ENCODE data around the gene GPR142.

The GPR142 gene

GRCh38 chr17:74354561-74354960 lies 12.7 kb upstream of the GPR142 start:
- no peaks in the 10 kb centered on the region for H3K4me1 ChIP-seq (ENCODE audit: control insufficient read depth, insufficient read depth, low read length)
- H3K27ac ChIP-seq (ENCODE audit: extremely low read depth, low read depth, low read length) = no peak overlapping the region
- no peaks in the 10 kb centered on the region for H3K36me3 ChIP-seq (ENCODE audit: control insufficient read depth in 2 of 2, insufficient read depth in 1 of 2, low read length in 2 of 2)
- POLR2A ChIA-PET = interaction anchor here (0.6 kb wide), 1 partner anchor 26 kb away, joined by 3 read pairs; no protein-coding TSS in a partner anchor
- H3K9me3 ChIP-seq (ENCODE audit: control insufficient read depth, insufficient read depth, low read depth, low read length) = no peaks in the 10 kb centered on the region
- CTCF ChIA-PET = interaction anchor here (0.8 to 1.1 kb wide), 2 partner anchors 17 to 50 kb away, joined by 3 to 5 read pairs; no protein-coding TSS in a partner anchor
- TF ChIP-seq ZNF362 (tag by site-specific recombination; IDR thresholded peaks at IDR 0.05) (no peak), OVOL3 (tag by site-specific recombination; IDR thresholded peaks at IDR 0.05) (no peak), ZBTB1 (tag by site-specific recombination; IDR thresholded peaks at IDR 0.05) (no peak), ZNF324 (tag by site-specific recombination; IDR thresholded peaks at IDR 0.05) (no peak), ZNF302 (tag by site-specific recombination; IDR thresholded peaks at IDR 0.05; ENCODE audit: low read depth) (no peak), ZNF510 (tag by site-specific recombination; IDR thresholded peaks at IDR 0.05; ENCODE audit: insufficient replicate concordance) (no peak), BCL11B (tag by site-specific recombination; IDR thresholded peaks at IDR 0.05; ENCODE audit: low read depth) (no peak), ZNF184 (tag by site-specific recombination; IDR thresholded peaks at IDR 0.05) (no peak), ZFP69B (tag by site-specific recombination; IDR thresholded peaks at IDR 0.05) (no peak), ZSCAN30 (tag by site-specific recombination; IDR thresholded peaks at IDR 0.05) (no peak), ZNF670 (tag by site-specific recombination; IDR thresholded peaks at IDR 0.05; ENCODE audit: low read depth) (no peak), ZNF121 (tag by site-specific recombination; IDR thresholded peaks at IDR 0.05) (no peak), SP7 (tag by site-specific recombination; IDR thresholded peaks at IDR 0.05) (no peak), ZNF518A (tag by site-specific recombination; conservative IDR thresholded peaks at IDR 0.05; ENCODE audit: low read depth) (no peak), ZEB2 (tag by site-specific recombination; IDR thresholded peaks at IDR 0.05) (no peak), ZNF488 (tag by site-specific recombination; IDR thresholded peaks at IDR 0.05) (no peak), HOXC10 (CRISPR knock-in tag; IDR thresholded peaks at IDR 0.05) (no peak), FEZF1 (tag by site-specific recombination; IDR thresholded peaks at IDR 0.05) (no peak), ZFP37 (tag by site-specific recombination; IDR thresholded peaks at IDR 0.05) (no peak), ZNF654 (tag by site-specific recombination; IDR thresholded peaks at IDR 0.05; ENCODE audit: low read depth) (no peak)
- no peak overlapping the region for H3K4me3 ChIP-seq (ENCODE audit: low read depth, low read length)

- Histone ChIP-seq H3K36me3 (ENCODE audit: control insufficient read depth in 2 of 2, insufficient read depth in 1 of 2, low read length in 2 of 2) (no peaks in the 10 kb centered on the region), H3K4me3 (ENCODE audit: low read depth, low read length) (no peak overlapping the region), H3K9me3 (ENCODE audit: control insufficient read depth, insufficient read depth, low read depth, low read length) (no peaks in the 10 kb centered on the region), H3K4me1 (ENCODE audit: control insufficient read depth, insufficient read depth, low read length) (no peaks in the 10 kb centered on the region), H3K27ac (ENCODE audit: extremely low read depth, low read depth, low read length) (no peak overlapping the region)
- POLR2A ChIA-PET = interaction anchor here (0.6 kb wide), 1 partner anchor 26 kb away, joined by 3 read pairs; no protein-coding TSS in a partner anchor
- TF ChIP-seq ZNF510 (tag by site-specific recombination; IDR thresholded peaks at IDR 0.05; ENCODE audit: insufficient replicate concordance) (no peak), ZNF792 (tag by site-specific recombination; IDR thresholded peaks at IDR 0.05) (no peak), MYNN (tag by site-specific recombination; IDR thresholded peaks at IDR 0.05; ENCODE audit: borderline replicate concordance) (no peak), ZNF626 (tag by site-specific recombination; IDR thresholded peaks at IDR 0.05) (no peak)
- CTCF ChIA-PET = interaction anchor here (0.8 to 3.4 kb wide), 4 partner anchors 9 to 51 kb away, joined by 3 to 21 read pairs (median 4); partner anchors contain the start of gene GPR142
Measured at GRCh38 chr17:74355065-74355464, 12.2 kb upstream of the GPR142 start.
